Lower leg skin (tissue), 4 donors: ENCODE measurements around the gene JARID2. TPM values are rescaled to one million over a fixed set of nuclear protein-coding genes. Genes with fewer than 3 reads are reported as not detected.

Experiments used
- DNase-seq, 2 donors: peaks; one replicate each; pipeline ENCODE4 v3.0.0-alpha.2; 2019; ENCODE audit warnings: low spot score in 2 of 2
- H3K4me3 ChIP-seq: fragments of 200-600 bp; sonication (generic); 2 replicates; pipeline ENCODE4 v1.5.1; 2017; ENCODE audit warnings: mild to moderate bottlenecking, low read depth; ENCODE audit not compliant: poor library complexity, severe bottlenecking
- POLR2A ChIP-seq, 2 donors: fragments of 450-650 bp; IDR thresholded peaks; one replicate each; pipeline ENCODE4 v1.6.1; 2016 to 2017; ENCODE audit warnings: antibody characterized with exemption in 2 of 2, mild to moderate bottlenecking in 1 of 2, moderate library complexity in 1 of 2
- WGBS, 2 donors: methylation state at CpG; one replicate each; pipeline ENCODE4 v1.1.5; 2018; 5-methylcytosine and 5-hydroxymethylcytosine counted together
- intact Hi-C: fragments of 100-400 bp; cut with DNase I; formaldehyde crosslinking; loops from one replicate; pipeline ENCODE4 v1.15.0; 2023; ENCODE audit warnings: low total_unique reads
- total RNA-seq, 4 donors: library from RNA; depleted of rRNA; stranded (reverse); fragments of >200 nt; gene quantifications; one replicate each; pipeline ENCODE4 v1.1.0, GENCODE V29; 2016
- TF ChIP-seq, protein P1 (sequence below), 3 donors: fragments of 450-650 bp; IDR thresholded peaks; one replicate each; pipeline ENCODE4 v1.5.1; 2016; ENCODE audit warnings: antibody characterized with exemption in 3 of 3, mild to moderate bottlenecking in 3 of 3, moderate library complexity in 2 of 3

The JARID2 gene
- total RNA-seq, 4 donors from 2014 or later, result 17.9 to 24.2 (median 21.6) TPM

DNA sequence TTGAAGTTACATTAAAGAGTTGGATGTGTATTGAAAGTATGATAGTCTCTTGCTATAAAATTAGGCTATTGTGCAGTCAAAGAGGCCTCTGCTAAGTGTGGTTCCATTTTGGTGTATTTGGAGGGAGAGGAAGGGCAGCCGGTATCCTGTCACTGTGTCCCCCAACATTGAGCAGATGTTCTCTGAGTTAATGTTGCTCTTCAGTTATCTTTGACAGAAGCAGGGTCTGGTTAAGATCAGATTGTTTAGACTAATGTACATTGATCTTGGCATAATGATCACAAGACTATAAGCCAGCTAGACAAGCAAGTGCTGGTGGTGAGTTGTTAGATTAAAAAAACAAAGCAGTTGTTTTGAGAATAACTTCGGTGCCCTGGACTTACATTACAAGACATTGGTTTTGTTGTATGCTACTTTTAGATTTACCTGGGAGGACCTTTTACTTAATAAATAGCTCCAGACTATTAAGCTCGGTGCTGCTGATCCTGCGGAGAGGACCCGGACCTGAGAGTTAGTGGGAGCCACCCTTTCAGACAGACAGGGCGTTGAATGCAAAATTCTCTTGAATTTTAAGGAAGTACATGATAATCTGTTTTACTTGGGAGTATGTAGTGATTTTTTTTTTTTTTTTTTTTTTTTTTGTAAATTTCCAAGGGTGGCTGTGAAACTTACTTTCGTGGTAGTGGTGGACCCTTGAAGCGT lies 97.8 kb downstream of the JARID2 start:
- no peak overlapping the region for H3K4me3 ChIP-seq
- TF ChIP-seq, protein P1, sequence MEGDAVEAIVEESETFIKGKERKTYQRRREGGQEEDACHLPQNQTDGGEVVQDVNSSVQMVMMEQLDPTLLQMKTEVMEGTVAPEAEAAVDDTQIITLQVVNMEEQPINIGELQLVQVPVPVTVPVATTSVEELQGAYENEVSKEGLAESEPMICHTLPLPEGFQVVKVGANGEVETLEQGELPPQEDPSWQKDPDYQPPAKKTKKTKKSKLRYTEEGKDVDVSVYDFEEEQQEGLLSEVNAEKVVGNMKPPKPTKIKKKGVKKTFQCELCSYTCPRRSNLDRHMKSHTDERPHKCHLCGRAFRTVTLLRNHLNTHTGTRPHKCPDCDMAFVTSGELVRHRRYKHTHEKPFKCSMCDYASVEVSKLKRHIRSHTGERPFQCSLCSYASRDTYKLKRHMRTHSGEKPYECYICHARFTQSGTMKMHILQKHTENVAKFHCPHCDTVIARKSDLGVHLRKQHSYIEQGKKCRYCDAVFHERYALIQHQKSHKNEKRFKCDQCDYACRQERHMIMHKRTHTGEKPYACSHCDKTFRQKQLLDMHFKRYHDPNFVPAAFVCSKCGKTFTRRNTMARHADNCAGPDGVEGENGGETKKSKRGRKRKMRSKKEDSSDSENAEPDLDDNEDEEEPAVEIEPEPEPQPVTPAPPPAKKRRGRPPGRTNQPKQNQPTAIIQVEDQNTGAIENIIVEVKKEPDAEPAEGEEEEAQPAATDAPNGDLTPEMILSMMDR (IDR thresholded peaks at IDR 0.05), result no peak
- TF ChIP-seq POLR2A (IDR thresholded peaks at IDR 0.05), result no peak
- DNase-seq, result no peak
- WGBS, 2 donors, result 84 to 86% methylated on average over 8 of the region's 8 CpGs
- intact Hi-C loops, result no loop called here

DNA sequence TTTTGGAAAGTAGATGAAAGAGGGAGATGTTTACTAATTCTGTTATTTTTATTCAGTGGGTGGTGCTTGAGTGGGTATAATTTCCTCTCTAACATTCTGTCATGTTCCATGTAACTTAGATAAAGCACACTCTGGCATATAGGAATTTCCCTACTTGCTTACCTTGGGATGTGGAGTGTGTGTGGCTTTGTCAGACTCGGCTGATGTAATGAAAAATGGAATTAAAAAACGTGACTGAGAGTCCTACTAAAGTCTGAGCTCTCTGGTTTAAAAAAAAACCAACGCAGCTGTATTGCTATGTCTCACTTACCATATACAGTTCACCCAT lies 98.3 kb downstream of the JARID2 start:
- TF ChIP-seq POLR2A (IDR thresholded peaks at IDR 0.05), result no peak
- TF ChIP-seq, protein P1 (IDR thresholded peaks at IDR 0.05), result no peak
- H3K4me3 ChIP-seq, result no peak overlapping the region
- intact Hi-C loops, result no loop called here
- 62% methylated on average over 3 of the region's 3 CpGs for WGBS, 2 donors
- no peak for DNase-seq

DNA sequence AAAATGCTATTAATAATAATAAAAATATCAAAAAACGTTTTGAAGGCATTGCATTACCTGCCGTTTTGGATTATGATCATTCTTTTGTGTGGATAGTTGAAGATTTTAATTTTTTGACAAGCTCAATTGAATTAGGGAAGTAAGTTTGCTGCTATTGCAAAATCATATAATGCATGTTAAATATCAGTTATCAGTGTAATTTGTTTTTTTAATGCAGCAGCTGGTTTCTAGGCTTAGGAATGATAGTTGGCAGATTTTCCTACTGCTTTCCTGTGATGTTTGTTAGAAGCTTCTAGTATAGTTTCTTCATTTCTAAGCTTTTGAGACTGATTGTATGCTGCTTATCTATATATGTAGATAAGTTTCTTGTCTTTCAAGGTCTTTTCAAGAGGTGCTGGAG lies 99.0 kb downstream of the JARID2 start:
- TF ChIP-seq, protein P1 (IDR thresholded peaks at IDR 0.05), result no peak
- no peak for TF ChIP-seq POLR2A (IDR thresholded peaks at IDR 0.05)
- no peak overlapping the region for H3K4me3 ChIP-seq
- 72 to 80% methylated on average over 2 of the region's 2 CpGs for whole genome bisulfite sequencing, 2 donors
- no peak for DNase-seq
- intact Hi-C loops, result no loop called here

DNA sequence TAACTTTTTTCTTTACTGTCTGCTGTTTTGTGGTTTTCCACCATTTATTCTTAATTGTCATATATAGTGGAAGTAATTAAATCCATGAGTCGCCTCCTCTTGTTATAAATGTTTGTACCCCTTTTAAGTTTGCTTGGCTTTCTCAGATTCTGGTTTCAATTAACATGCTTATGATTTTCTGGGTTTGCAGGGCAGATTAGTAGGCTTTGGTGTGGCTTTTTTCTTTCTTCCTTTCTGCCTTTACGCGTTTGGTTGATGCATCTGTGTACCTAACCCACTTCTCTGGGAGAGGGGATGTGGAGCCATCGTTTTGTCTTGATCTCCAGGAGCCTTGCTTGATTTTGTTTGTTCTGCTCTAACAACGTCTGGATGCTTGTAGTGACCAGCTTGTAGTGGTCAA lies 100.4 kb downstream of the JARID2 start:
- no peak for DNase-seq
- whole genome bisulfite sequencing, 2 donors, result 68 to 70% methylated on average over 5 of the region's 5 CpGs
- no peak overlapping the region for H3K4me3 ChIP-seq
- no peak for TF ChIP-seq POLR2A (IDR thresholded peaks at IDR 0.05)
- TF ChIP-seq, protein P1 (IDR thresholded peaks at IDR 0.05), result no peak
- intact Hi-C loops, result no loop called here

DNA sequence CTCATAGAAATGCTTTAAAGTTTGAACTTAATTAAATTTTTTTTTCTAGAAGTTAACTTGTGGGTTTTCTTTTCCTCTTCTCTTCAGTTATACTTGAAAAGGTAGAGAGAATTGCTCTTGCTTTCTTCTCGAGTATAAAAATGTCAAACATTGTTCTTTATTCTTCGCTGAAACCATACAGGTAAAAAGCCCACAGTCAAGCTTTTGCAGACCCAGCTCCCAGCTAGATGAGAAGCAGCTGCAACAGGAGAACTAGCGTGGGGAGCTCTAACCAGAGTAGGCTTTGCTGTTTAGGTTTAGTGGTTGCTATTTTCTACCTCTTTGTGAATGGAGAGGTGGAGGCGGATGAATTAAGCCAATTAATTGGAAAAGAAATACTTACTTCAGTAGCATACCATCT lies 102.7 kb downstream of the JARID2 start:
- 92 to 93% methylated on average over 4 of the region's 4 CpGs for WGBS, 2 donors
- H3K4me3 ChIP-seq, result no peak overlapping the region
- no peak for DNase-seq
- intact Hi-C loops, result no loop called here
- TF ChIP-seq POLR2A (IDR thresholded peaks at IDR 0.05), result no peak
- TF ChIP-seq, protein P1 (IDR thresholded peaks at IDR 0.05), result no peak

DNA sequence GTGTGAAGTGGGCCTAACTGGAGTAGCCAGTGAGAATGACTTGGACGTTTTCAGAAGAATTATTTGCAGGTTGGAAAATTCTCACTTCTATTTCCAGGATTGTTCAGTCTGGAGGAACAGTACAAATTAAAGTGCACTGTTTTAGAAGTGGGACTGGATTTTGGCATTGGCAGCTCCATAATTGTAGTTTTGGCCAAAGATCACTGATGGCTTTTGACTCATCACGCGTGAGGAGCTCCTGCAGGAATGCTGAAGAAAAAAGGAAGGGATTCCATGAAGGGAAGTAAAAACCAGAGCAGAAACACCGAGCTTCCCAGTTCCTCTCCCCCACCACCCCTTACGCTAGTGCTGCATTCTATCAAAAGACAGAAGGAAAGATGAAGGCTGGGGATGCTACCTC lies 103.5 kb downstream of the JARID2 start:
- 60 to 62% methylated on average over 5 of the region's 5 CpGs for WGBS, 2 donors
- no peak overlapping the region for H3K4me3 ChIP-seq
- intact Hi-C loops, result no loop called here
- no peak for DNase-seq
- no peak for TF ChIP-seq POLR2A (IDR thresholded peaks at IDR 0.05)
- TF ChIP-seq, protein P1 (IDR thresholded peaks at IDR 0.05), result no peak
